Psoas muscle (tissue), 8 donors: Measurements from ENCODE around the gene DDX5. TPM values are rescaled to one million over a fixed set of nuclear protein-coding genes. Genes with fewer than 3 reads are reported as not detected.

ENCODE experiments used
- ATAC-seq, 4 donors: fragments of 200-7000 bp; cut with Tn5 transposase; one replicate each; pipeline ENCODE4 v1.9.1; 2020; ENCODE audit warnings: moderate library complexity in 3 of 4, mild to moderate bottlenecking in 2 of 4
- DNase-seq, 2 donors: peaks; one replicate each; pipeline ENCODE4 v3.0.0-alpha.2; 2020
- H3K27ac ChIP-seq: fragments of 200-600 bp; one replicate; pipeline ENCODE4 v1.8.0; 2022
- H3K27me3 ChIP-seq, 3 donors: fragments of 200-600 bp in 1 of 3; one replicate each; pipeline versions ENCODE4 v1.6.1 to v1.8.0; 2013 to 2022; ENCODE audit warnings: low read length in 2 of 3, mild to moderate bottlenecking in 2 of 3, moderate library complexity in 1 of 3; ENCODE audit not compliant: insufficient read depth in 3 of 3
- H3K36me3 ChIP-seq, 2 donors: fragments of 200-600 bp in 1 of 2; one replicate each; pipeline versions ENCODE4 v1.6.1 to v1.8.0; 2013 to 2022; ENCODE audit warnings: low read depth in 1 of 2, mild to moderate bottlenecking in 1 of 2, moderate library complexity in 1 of 2; ENCODE audit not compliant: insufficient read depth in 1 of 2
- H3K4me1 ChIP-seq: fragments of 200-600 bp; one replicate; pipeline ENCODE4 v1.8.0; 2022
- H3K4me3 ChIP-seq: fragments of 200-600 bp; one replicate; pipeline ENCODE4 v1.8.0; 2022; ENCODE audit warnings: mild to moderate bottlenecking
- H3K9me3 ChIP-seq: fragments of 200-600 bp; one replicate; pipeline ENCODE4 v1.8.0; 2022
- CTCF ChIP-seq: fragments of 200-600 bp; IDR thresholded peaks from one replicate; pipeline ENCODE4 v1.8.0; 2022; ENCODE audit warnings: antibody characterized with exemption
- WGBS, 3 donors: extraction: QIAGEN DNeasy Blood & Tissue Kit; methylation state at CpG; one replicate each; pipeline versions ENCODE4 v1.1.6 to v1.1.7; 2013; 5-methylcytosine and 5-hydroxymethylcytosine counted together
- intact Hi-C, 2 donors: fragments of 100-400 bp; cut with DNase I; formaldehyde crosslinking; loops; one replicate each; pipeline versions ENCODE4 v1.11.0 to v1.14.2; 2022
- polyA plus RNA-seq, 3 donors: library from polyadenylated mRNA; stranded (reverse); fragments of 200-250 nt; gene quantifications; one replicate each; pipeline ENCODE4 v1.2.3, GENCODE V29; 2013
- total RNA-seq, 4 donors: library from RNA; stranded (reverse); fragmentation: NEBNext Ultra II Directional in 2 of 4; extraction: Animal tissue kit (Norgen Biotek cat#: 25700) in 2 of 4; gene quantifications; one replicate each; pipeline versions ENCODE4 v1.2.1 to v1.2.4, GENCODE V29; 2021 to 2023
- donor health status: healthy with polysubstance abuse.
- donor health status: DM: no; HTN: no; CAD: no; lungs with moderate emphysema.
- donor health status: Bipolar disorder and iron deficiency.
- donor health status: healthy.
- donor health status: DM: yes; HTN: yes; CAD: no.
- donor health status: DM: no; HTN: no; CAD: no.
- donor health status: DM: no; HTN: no; CAD: no.
- donor health status: DM: yes; HTN: yes; CAD: no.

Gene DDX5
- total and polyA plus RNA-seq, 7 donors, result 122 to 497 (median 272) TPM

DNA sequence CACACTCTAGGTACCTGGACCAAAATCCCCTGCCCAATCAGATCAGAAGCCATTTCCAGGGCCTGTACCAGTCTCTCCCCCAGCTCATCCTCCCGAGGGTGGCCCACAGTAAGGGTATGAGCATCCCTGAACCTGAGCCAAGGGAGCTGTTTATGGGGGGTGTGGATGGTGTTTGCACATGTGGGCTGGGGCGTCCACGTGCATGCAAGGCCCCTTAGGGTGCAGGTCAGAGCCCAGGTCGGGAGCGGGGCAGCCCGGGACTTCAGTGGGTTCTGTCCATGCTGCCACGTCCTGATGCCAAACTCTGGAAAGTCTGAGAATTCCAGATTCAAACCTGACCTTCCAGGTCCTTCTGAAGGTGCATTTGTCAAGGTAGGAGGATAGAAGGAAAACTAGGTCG, 47.3 kb downstream of the DDX5 start:
- WGBS, 3 donors, result 86 to 91% (median 90%) methylated on average over 8 of the region's 8 CpGs
- TF ChIP-seq CTCF, result no peak
- Histone ChIP-seq H3K4me1 (no peaks in the 10 kb centered on the region), H3K4me3 (no peak overlapping the region), H3K9me3 (no peaks in the 10 kb centered on the region), H3K27me3 (no peaks in the 10 kb centered on the region), H3K36me3 (no peaks in the 10 kb centered on the region), H3K27ac (no peak overlapping the region)
- intact Hi-C loops, result no loop called here
- ATAC-seq, result no peak
- no peak for DNase-seq

GRCh38 chr17:64457156-64457555, 48.9 kb downstream of the DDX5 start:
- intact Hi-C loops, result no loop called here

DNA sequence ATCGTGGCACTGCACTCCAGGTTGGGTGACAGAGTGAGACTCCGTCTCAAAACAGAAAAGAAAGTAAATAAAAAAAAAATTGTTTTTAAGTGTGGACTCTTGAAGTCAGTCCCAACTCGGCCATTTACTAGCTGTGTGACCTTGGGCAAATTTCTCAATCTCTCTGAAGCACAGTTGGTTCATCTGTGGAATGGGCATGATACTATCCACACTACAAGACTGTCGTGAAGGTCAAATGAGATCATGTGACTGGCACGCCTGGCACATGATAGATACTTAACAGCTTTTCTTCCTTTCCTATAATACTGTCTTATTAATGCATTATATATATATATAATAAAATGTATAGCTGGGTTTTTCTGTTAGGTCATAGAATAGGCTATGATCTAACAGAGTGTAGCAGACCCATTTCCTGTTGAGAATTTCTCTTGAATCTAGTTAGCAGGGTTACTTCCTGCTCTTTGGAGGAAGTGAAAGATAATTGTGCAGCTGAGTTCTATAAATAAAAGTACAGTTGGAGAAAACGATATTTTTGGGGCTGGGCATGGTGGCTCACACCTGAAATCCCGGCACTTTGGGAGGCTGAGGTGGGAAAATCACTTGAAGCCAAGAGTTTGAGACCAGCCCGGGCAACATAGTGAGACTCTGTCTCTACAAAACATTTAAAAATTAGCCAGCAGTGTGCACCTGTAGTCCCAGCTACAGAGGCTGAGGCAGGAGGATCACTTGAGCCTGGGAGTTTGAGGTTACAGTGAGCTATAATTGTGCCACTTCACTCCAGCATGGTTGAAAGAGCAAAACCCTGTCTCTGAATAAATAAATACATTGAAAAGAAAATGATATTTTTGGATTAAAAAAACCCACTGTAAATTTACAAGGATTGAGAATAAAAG, 49.9 kb downstream of the DDX5 start:
- ATAC-seq (no peak), DNase-seq (no peak)
- H3K36me3 ChIP-seq, result no peaks in the 10 kb centered on the region
- H3K27me3 ChIP-seq, result no peaks in the 10 kb centered on the region
- no peak for TF ChIP-seq CTCF
- H3K9me3 ChIP-seq, result no peaks in the 10 kb centered on the region
- intact Hi-C loops, result no loop called here
- 80 to 85% (median 81%) methylated on average over 8 of the region's 8 CpGs for WGBS, 3 donors
- H3K27ac ChIP-seq, result no peak overlapping the region
- H3K4me1 ChIP-seq, result no peaks in the 10 kb centered on the region
- no peak overlapping the region for H3K4me3 ChIP-seq

More at GRCh38 chr17:64457156-64457555, 48.9 kb downstream of the DDX5 start:
- no peaks in the 10 kb centered on the region for H3K9me3 ChIP-seq
- H3K27ac ChIP-seq, result no peak overlapping the region
- no peak for TF ChIP-seq CTCF
- no peak for ATAC-seq
- H3K27me3 ChIP-seq, result no peaks in the 10 kb centered on the region
- no peaks in the 10 kb centered on the region for H3K4me1 ChIP-seq
- no peak overlapping the region for H3K4me3 ChIP-seq
- H3K36me3 ChIP-seq, result no peaks in the 10 kb centered on the region
- 50 to 53% (median 52%) methylated on average over 7 of the region's 7 CpGs for WGBS, 3 donors
- no peak for DNase-seq

DNA sequence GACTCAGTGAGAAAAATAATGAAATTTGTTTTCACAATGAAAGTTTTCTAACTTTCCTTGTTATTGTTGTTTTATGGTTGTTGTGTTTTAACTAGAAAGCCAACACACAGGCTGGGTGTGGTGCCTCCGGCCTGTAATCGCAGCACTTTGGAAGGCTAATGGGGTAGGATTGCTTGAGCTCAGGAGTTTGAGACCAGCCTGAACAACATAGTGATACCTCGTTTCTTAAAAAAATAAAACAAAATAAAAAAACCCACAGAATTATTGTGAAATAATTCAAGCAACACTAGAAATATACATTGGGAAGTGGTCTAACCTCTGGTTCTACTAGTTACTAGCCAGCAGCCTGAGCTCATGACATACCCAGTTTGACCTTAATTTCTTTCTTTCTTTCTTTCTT, 56.5 kb downstream of the DDX5 start:
- H3K27me3 ChIP-seq, result no peaks in the 10 kb centered on the region
- no peaks in the 10 kb centered on the region for H3K36me3 ChIP-seq
- H3K4me3 ChIP-seq, result peak overlapping the region; percentile 35
- H3K9me3 ChIP-seq, result no peaks in the 10 kb centered on the region
- DNase-seq (no peak), ATAC-seq (no peak)
- 73 to 92% (median 76%) methylated on average over 3 of the region's 3 CpGs for WGBS, 3 donors
- H3K27ac ChIP-seq, result peak overlapping the region; percentile 66
- no peak for TF ChIP-seq CTCF
- no peaks in the 10 kb centered on the region for H3K4me1 ChIP-seq
- intact Hi-C loops, result no loop called here
